ENCODE data around the gene CDC42SE2.

GRCh38 chr5:131417240-131417869, 153.5 kb downstream of the CDC42SE2 start:
- TF ChIP-seq CTCF (IDR thresholded peaks at IDR 0.05; ENCODE audit: insufficient read depth, low read length, poor library complexity, severe bottlenecking) (peak; percentile 50), EZH2phosphoT487 (conservative IDR thresholded peaks at IDR 0.05; ENCODE audit: low read length) (no peak)
